ENCODE measurements around the gene ARAP1.

DNA sequence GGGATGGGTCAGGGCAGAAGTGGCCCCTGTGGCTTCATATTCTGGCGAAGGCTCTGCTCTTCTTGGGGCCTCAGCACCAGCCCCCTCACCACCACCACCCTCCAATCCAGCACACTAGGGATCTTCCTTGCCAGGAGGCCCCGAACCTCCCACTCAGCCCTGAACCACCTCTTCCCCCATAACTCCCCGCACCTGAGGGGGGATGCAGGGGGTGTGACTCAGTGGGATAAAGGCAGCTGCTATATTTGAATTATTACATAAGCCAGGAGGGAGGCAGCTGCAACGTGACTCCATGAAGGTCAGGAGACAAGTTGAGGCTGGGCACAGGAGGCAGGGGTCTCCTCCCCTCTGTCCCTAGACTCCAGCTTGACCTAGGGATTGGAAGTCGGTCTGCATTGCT is 72.3 kb downstream of the ARAP1 start:
- TF ChIP-seq, protein P1, sequence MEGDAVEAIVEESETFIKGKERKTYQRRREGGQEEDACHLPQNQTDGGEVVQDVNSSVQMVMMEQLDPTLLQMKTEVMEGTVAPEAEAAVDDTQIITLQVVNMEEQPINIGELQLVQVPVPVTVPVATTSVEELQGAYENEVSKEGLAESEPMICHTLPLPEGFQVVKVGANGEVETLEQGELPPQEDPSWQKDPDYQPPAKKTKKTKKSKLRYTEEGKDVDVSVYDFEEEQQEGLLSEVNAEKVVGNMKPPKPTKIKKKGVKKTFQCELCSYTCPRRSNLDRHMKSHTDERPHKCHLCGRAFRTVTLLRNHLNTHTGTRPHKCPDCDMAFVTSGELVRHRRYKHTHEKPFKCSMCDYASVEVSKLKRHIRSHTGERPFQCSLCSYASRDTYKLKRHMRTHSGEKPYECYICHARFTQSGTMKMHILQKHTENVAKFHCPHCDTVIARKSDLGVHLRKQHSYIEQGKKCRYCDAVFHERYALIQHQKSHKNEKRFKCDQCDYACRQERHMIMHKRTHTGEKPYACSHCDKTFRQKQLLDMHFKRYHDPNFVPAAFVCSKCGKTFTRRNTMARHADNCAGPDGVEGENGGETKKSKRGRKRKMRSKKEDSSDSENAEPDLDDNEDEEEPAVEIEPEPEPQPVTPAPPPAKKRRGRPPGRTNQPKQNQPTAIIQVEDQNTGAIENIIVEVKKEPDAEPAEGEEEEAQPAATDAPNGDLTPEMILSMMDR (IDR thresholded peaks at IDR 0.05): no peak
- TF ChIP-seq POLR2A (IDR thresholded peaks at IDR 0.05): no peak
